Transverse colon (tissue), 3 donors: ENCODE results near the gene JAK2.

ENCODE experiments used
- CTCF ChIP-seq, 5 experiments: fragments of 200-600 bp in 3 of 5; fragments of 450-650 bp in 2 of 5; sonication (generic) in 3 of 5; IDR thresholded peaks; 1 replicate in 2 of 5; 2 replicates in 3 of 5; pipeline ENCODE4 v1.5.1; 2016 to 2017; ENCODE audit warnings: antibody characterized with exemption in 5 of 5, inconsistent platforms in 3 of 5, mild to moderate bottlenecking in 2 of 5, moderate library complexity in 1 of 5
- POLR2A ChIP-seq: fragments of 450-650 bp; IDR thresholded peaks from one replicate; pipeline ENCODE4 v1.6.1; 2016; ENCODE audit warnings: antibody characterized with exemption, mild to moderate bottlenecking, moderate library complexity

- TF ChIP-seq CTCF (IDR thresholded peaks at IDR 0.05) (peak; percentile 74 to 82 (median 77)), POLR2A (no peak)
These were observed 2.9 kb downstream of the JAK2 start for GRCh38 chr9:4987961-4988421.
